ENCODE measurements around the gene BCDIN3D. TPM values are rescaled to one million over a fixed set of nuclear protein-coding genes. Genes with fewer than 3 reads are reported as not detected.
A peak's percentile ranks its signal among the peaks of the same experiment; 100 is the strongest.

BCDIN3D gene
- total and polyA plus RNA-seq, 9 of the 15 experiments (the other 6 are each of a cell fraction or from before 2014, with no cell fraction given), result 3.7 to 6.9 (median 5.6) TPM

DNA sequence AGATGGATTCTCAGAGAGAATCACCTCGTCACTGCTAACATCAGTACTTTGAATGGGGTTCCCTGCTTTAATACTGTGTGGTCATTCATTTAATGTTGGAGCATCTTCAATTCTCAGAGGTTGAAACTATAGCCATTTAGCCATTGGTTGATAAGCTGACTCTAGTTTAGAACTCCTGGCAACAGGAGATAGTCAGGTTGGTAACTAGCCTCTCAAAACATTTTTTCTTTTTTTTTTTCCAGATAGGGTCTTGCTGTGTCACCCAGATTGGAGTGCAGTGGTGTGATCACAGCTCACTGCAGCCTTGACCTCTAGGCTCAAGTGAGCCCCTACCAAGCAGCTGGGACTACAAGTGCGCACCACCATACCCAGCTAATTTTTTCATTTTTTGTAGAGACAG, 11.2 kb downstream of the BCDIN3D start (continued):
- no peak for TF ChIP-seq SMARCA4 (IDR thresholded peaks at IDR 0.05)
- TF ChIP-seq, protein P1, sequence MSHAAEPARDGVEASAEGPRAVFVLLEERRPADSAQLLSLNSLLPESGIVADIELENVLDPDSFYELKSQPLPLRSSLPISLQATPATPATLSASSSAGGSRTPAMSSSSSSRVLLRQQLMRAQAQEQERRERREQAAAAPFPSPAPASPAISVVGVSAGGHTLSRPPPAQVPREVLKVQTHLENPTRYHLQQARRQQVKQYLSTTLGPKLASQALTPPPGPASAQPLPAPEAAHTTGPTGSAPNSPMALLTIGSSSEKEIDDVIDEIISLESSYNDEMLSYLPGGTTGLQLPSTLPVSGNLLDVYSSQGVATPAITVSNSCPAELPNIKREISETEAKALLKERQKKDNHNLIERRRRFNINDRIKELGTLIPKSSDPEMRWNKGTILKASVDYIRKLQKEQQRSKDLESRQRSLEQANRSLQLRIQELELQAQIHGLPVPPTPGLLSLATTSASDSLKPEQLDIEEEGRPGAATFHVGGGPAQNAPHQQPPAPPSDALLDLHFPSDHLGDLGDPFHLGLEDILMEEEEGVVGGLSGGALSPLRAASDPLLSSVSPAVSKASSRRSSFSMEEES (CRISPR knock-in tag; IDR thresholded peaks at IDR 0.05), result no peak
- no peak for TF ChIP-seq ZNF586 (CRISPR knock-in tag; conservative IDR thresholded peaks at IDR 0.05)
- TF ChIP-seq ZNF232 (CRISPR knock-in tag; IDR thresholded peaks at IDR 0.05), result no peak
- peak; percentile 76 for TF ChIP-seq ZNF384 (IDR thresholded peaks at IDR 0.05; ENCODE audit: low read depth, low read length)
- peak; percentile 29; the same call in 1 of the 2 replicates for TF ChIP-seq DPF2 (IDR thresholded peaks at IDR 0.05)
- no peak for TF ChIP-seq MIER1 (IDR thresholded peaks at IDR 0.05; ENCODE audit: low read depth)
- TF ChIP-seq, protein P2, sequence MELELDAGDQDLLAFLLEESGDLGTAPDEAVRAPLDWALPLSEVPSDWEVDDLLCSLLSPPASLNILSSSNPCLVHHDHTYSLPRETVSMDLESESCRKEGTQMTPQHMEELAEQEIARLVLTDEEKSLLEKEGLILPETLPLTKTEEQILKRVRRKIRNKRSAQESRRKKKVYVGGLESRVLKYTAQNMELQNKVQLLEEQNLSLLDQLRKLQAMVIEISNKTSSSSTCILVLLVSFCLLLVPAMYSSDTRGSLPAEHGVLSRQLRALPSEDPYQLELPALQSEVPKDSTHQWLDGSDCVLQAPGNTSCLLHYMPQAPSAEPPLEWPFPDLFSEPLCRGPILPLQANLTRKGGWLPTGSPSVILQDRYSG (tag; conservative IDR thresholded peaks at IDR 0.05; ENCODE audit: low read depth), result no peak
- no peak for TF ChIP-seq NFXL1 (CRISPR knock-in tag; IDR thresholded peaks at IDR 0.05)
- peak; percentile 26; the same call in 1 of the 2 replicates for TF ChIP-seq C11orf30 (IDR thresholded peaks at IDR 0.05; ENCODE audit: low read depth)
- TF ChIP-seq, protein P3, sequence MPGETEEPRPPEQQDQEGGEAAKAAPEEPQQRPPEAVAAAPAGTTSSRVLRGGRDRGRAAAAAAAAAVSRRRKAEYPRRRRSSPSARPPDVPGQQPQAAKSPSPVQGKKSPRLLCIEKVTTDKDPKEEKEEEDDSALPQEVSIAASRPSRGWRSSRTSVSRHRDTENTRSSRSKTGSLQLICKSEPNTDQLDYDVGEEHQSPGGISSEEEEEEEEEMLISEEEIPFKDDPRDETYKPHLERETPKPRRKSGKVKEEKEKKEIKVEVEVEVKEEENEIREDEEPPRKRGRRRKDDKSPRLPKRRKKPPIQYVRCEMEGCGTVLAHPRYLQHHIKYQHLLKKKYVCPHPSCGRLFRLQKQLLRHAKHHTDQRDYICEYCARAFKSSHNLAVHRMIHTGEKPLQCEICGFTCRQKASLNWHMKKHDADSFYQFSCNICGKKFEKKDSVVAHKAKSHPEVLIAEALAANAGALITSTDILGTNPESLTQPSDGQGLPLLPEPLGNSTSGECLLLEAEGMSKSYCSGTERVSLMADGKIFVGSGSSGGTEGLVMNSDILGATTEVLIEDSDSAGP (CRISPR knock-in tag; IDR thresholded peaks at IDR 0.05), result no peak
- no peak for TF ChIP-seq PTRF (tag; IDR thresholded peaks at IDR 0.05)
- TF ChIP-seq, protein P4, sequence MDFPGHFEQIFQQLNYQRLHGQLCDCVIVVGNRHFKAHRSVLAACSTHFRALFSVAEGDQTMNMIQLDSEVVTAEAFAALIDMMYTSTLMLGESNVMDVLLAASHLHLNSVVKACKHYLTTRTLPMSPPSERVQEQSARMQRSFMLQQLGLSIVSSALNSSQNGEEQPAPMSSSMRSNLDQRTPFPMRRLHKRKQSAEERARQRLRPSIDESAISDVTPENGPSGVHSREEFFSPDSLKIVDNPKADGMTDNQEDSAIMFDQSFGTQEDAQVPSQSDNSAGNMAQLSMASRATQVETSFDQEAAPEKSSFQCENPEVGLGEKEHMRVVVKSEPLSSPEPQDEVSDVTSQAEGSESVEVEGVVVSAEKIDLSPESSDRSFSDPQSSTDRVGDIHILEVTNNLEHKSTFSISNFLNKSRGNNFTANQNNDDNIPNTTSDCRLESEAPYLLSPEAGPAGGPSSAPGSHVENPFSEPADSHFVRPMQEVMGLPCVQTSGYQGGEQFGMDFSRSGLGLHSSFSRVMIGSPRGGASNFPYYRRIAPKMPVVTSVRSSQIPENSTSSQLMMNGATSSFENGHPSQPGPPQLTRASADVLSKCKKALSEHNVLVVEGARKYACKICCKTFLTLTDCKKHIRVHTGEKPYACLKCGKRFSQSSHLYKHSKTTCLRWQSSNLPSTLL (IDR thresholded peaks at IDR 0.05), result no peak
- peak; percentile 56 for TF ChIP-seq CBFA2T3 (IDR thresholded peaks at IDR 0.05)
- no peak for TF ChIP-seq MCM2 (IDR thresholded peaks at IDR 0.05; ENCODE audit: low read depth)
- no peak for TF ChIP-seq NFATC3 (IDR thresholded peaks at IDR 0.05)
- TF ChIP-seq, protein P5, sequence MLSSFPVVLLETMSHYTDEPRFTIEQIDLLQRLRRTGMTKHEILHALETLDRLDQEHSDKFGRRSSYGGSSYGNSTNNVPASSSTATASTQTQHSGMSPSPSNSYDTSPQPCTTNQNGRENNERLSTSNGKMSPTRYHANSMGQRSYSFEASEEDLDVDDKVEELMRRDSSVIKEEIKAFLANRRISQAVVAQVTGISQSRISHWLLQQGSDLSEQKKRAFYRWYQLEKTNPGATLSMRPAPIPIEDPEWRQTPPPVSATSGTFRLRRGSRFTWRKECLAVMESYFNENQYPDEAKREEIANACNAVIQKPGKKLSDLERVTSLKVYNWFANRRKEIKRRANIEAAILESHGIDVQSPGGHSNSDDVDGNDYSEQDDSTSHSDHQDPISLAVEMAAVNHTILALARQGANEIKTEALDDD (IDR thresholded peaks at IDR 0.05), result peak; percentile 89
- TF ChIP-seq, protein P6, sequence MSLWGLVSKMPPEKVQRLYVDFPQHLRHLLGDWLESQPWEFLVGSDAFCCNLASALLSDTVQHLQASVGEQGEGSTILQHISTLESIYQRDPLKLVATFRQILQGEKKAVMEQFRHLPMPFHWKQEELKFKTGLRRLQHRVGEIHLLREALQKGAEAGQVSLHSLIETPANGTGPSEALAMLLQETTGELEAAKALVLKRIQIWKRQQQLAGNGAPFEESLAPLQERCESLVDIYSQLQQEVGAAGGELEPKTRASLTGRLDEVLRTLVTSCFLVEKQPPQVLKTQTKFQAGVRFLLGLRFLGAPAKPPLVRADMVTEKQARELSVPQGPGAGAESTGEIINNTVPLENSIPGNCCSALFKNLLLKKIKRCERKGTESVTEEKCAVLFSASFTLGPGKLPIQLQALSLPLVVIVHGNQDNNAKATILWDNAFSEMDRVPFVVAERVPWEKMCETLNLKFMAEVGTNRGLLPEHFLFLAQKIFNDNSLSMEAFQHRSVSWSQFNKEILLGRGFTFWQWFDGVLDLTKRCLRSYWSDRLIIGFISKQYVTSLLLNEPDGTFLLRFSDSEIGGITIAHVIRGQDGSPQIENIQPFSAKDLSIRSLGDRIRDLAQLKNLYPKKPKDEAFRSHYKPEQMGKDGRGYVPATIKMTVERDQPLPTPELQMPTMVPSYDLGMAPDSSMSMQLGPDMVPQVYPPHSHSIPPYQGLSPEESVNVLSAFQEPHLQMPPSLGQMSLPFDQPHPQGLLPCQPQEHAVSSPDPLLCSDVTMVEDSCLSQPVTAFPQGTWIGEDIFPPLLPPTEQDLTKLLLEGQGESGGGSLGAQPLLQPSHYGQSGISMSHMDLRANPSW (CRISPR knock-in tag; IDR thresholded peaks at IDR 0.05), result no peak
- peak; percentile 46; the same call in 1 of the 2 replicates for TF ChIP-seq NFE2 (IDR thresholded peaks at IDR 0.05; ENCODE audit: low read depth)
- no peak for TF ChIP-seq MAFF (IDR thresholded peaks at IDR 0.05; ENCODE audit: low read length)
- TF ChIP-seq RFX1 (IDR thresholded peaks at IDR 0.05), result peak; percentile 40; the same call in 1 of the 2 replicates
